ENCODE measurements around the gene HSPB2.
"Not testable (repeated sequence)": the region's sequence is repeated elsewhere in the genome, so short reads cannot be mapped to it uniquely, and the experiment has no call there.

The HSPB2 gene

GRCh38 chr11:111916768-111917167 is 4.2 kb downstream of the HSPB2 start:
- no peak for DNase-seq

GRCh38 chr11:111917312-111917711 is 4.8 kb downstream of the HSPB2 start:
- no peak for DNase-seq

- DNase-seq, result no peak
These were observed 5.3 kb downstream of the HSPB2 start for GRCh38 chr11:111917788-111918187.

- peak; percentile 96 for DNase-seq
These were observed 6.1 kb downstream of the HSPB2 start, which contains the start of gene C11orf52 for GRCh38 chr11:111918390-111919256. Gene C11orf52, plus strand, starts transcription at chr11:111918913. Its CDS starts 60 bp downstream, at chr11:111918973.

- DNase-seq, result no peak
These were observed 8.4 kb downstream of the HSPB2 start for GRCh38 chr11:111920908-111921307.

GRCh38 chr11:111921541-111922230 is 9.2 kb downstream of the HSPB2 start:
- no peak for DNase-seq

GRCh38 chr11:111922803-111923202 is 10.3 kb downstream of the HSPB2 start:
- no peak for DNase-seq

GRCh38 chr11:111923351-111923788 is 10.8 kb downstream of the HSPB2 start:
- DNase-seq, result no peak

GRCh38 chr11:111923951-111924350 is 11.4 kb downstream of the HSPB2 start:
- no peak for DNase-seq

GRCh38 chr11:111925953-111926352 is 13.4 kb downstream of the HSPB2 start:
- DNase-seq, result no peak

- peak; percentile 99 for DNase-seq
These were observed 14.2 kb downstream of the HSPB2 start for GRCh38 chr11:111926505-111927391.

- DNase-seq, result no peak
These were observed 17.9 kb downstream of the HSPB2 start for GRCh38 chr11:111930472-111930871.

- DNase-seq, result no peak
These were observed 20.0 kb downstream of the HSPB2 start for GRCh38 chr11:111932611-111932950.

- DNase-seq, result not testable (repeated sequence)
These were observed 20.6 kb downstream of the HSPB2 start for GRCh38 chr11:111933176-111933575.

- no peak for DNase-seq
These were observed 21.3 kb downstream of the HSPB2 start for GRCh38 chr11:111933872-111934271.

GRCh38 chr11:111934306-111934705 is 21.8 kb downstream of the HSPB2 start:
- no peak for DNase-seq

GRCh38 chr11:111935317-111936039 is 22.9 kb downstream of the HSPB2 start:
- no peak for DNase-seq

GRCh38 chr11:111936040-111936540 is 23.6 kb downstream of the HSPB2 start:
- DNase-seq, result no peak

- DNase-seq, result no peak
These were observed 24.9 kb downstream of the HSPB2 start for GRCh38 chr11:111937461-111937769.

- no peak for DNase-seq
These were observed 25.3 kb downstream of the HSPB2 start for GRCh38 chr11:111937844-111938243.

- no peak for DNase-seq
These were observed 26.2 kb downstream of the HSPB2 start for GRCh38 chr11:111938687-111939160.

Data from NCI-H2171 (cell line).